Small intestine (tissue), 7 donors: ENCODE results near the gene RHBDL1. TPM values are rescaled to one million over a fixed set of nuclear protein-coding genes. Genes with fewer than 3 reads are reported as not detected.

Experiments
- DNase-seq, 2 donors: peaks; one replicate each; pipeline versions ENCODE4 v3.0.0 to v3.0.0-alpha.2; 2013
- FAIRE-seq: peaks from 2 replicates; lab custom pipeline; 2012; peaks lifted over from hg19 to GRCh38; lab: Jason Lieb, UNC
- H3K27ac ChIP-seq, 3 donors: one replicate each; pipeline ENCODE4 v1.5.1; 2013; ENCODE audit warnings: low read length in 2 of 3, mild to moderate bottlenecking in 2 of 3, control low read depth in 1 of 3, inconsistent platforms in 1 of 3, low read depth in 1 of 3, moderate library complexity in 1 of 3
- H3K27me3 ChIP-seq, 3 donors: one replicate each; pipeline ENCODE4 v1.6.1; 2013; ENCODE audit warnings: low read length in 3 of 3, inconsistent platforms in 1 of 3; ENCODE audit not compliant: control insufficient read depth in 3 of 3, insufficient read depth in 3 of 3
- H3K36me3 ChIP-seq, 3 donors: one replicate each; pipeline ENCODE4 v1.6.1; 2013; ENCODE audit warnings: low read length in 3 of 3, inconsistent platforms in 1 of 3, low read depth in 1 of 3, mild to moderate bottlenecking in 1 of 3, moderate library complexity in 1 of 3; ENCODE audit not compliant: control insufficient read depth in 3 of 3, insufficient read depth in 2 of 3
- H3K4me1 ChIP-seq, 3 donors: one replicate each; pipeline ENCODE4 v1.6.1; 2013; ENCODE audit warnings: low read length in 2 of 3, inconsistent platforms in 1 of 3, low read depth in 1 of 3, mild to moderate bottlenecking in 1 of 3, moderate library complexity in 1 of 3; ENCODE audit not compliant: control insufficient read depth in 3 of 3, insufficient read depth in 2 of 3
- H3K4me3 ChIP-seq, 3 donors: one replicate each; pipeline ENCODE4 v1.5.1; 2013; ENCODE audit warnings: low read length in 3 of 3, control low read depth in 1 of 3, inconsistent platforms in 1 of 3, low read depth in 1 of 3, mild to moderate bottlenecking in 1 of 3, moderate library complexity in 1 of 3
- H3K9me3 ChIP-seq, 2 donors: one replicate each; pipeline ENCODE4 v1.6.1; 2013; ENCODE audit warnings: low read depth in 1 of 2, low read length in 1 of 2; ENCODE audit not compliant: control insufficient read depth in 2 of 2, insufficient read depth in 1 of 2
- WGBS, 3 donors: extraction: QIAGEN DNeasy Blood & Tissue Kit; methylation state at CpG; one replicate each; pipeline ENCODE4 v1.1.7; 2013; 5-methylcytosine and 5-hydroxymethylcytosine counted together
- polyA plus RNA-seq, 4 donors: library from polyadenylated mRNA; stranded (reverse) in 3 of 4; unstranded in 1 of 4; fragments of 200-250 nt in 3 of 4; fragments of 120-200 nt in 1 of 4; gene quantifications; one replicate each; pipeline versions ENCODE4 v1.2.1 to v1.2.3, GENCODE V29; 2013
- donor health status: healthy with polysubstance abuse.
- donor health status: control.
- donor health status: control.
- donor health status: Bipolar disorder and iron deficiency.
- donor health status: healthy.

The RHBDL1 gene
- polyA plus RNA-seq, 4 donors: 2.7 to 6.2 (median 4.7) TPM

GRCh38 chr16:634996-635395 is 40.5 kb upstream of the RHBDL1 start:
- no peak for FAIRE-seq
- 84 to 91% (median 89%) methylated on average over 6 to 7 of the region's 7 CpGs for WGBS, 3 donors

GRCh38 chr16:635573-636205 is 39.8 kb upstream of the RHBDL1 start:
- peaks cover 0 to 22% (median 0%) of the 10 kb centered on the region in 3 donors for H3K36me3 ChIP-seq
- no peaks in the 10 kb centered on the region for H3K9me3 ChIP-seq
- peak overlapping the region; percentile 52 to 98 (median 96) for H3K27ac ChIP-seq
- no peak for FAIRE-seq
- H3K4me1 ChIP-seq: peaks cover 0 to 33% (median 3%) of the 10 kb centered on the region in 3 donors
- H3K27me3 ChIP-seq: no peaks in the 10 kb centered on the region
- 2 to 4% (median 2%) methylated on average over 39 to 55 of the region's 55 CpGs for WGBS, 3 donors
- peak in 1 of 2 donors; percentile 38 for DNase-seq
- H3K4me3 ChIP-seq: peak overlapping the region; percentile 51 to 74 (median 72)

More at GRCh38 chr16:634996-635395, 40.5 kb upstream of the RHBDL1 start:
- peaks cover 0 to 24% (median 0%) of the 10 kb centered on the region in 3 donors for H3K36me3 ChIP-seq
- peaks cover 0 to 35% (median 3%) of the 10 kb centered on the region in 3 donors for H3K4me1 ChIP-seq
- no peaks in the 10 kb centered on the region for H3K9me3 ChIP-seq
- H3K27me3 ChIP-seq: no peaks in the 10 kb centered on the region
- no peak for DNase-seq
- H3K27ac ChIP-seq: no peak overlapping the region
- peak overlapping the region in 1 of 3 donors; percentile 72 for H3K4me3 ChIP-seq

- Histone ChIP-seq H3K9me3 (no peaks in the 10 kb centered on the region), H3K27me3 (no peaks in the 10 kb centered on the region), H3K36me3 (peaks cover 0 to 22% (median 0%) of the 10 kb centered on the region in 3 donors), H3K27ac (peak within 1 kb of the TSS; percentile 96 to 98 (median 96)), H3K4me1 (peaks cover 0 to 30% (median 0%) of the 10 kb centered on the region in 3 donors), H3K4me3 (peak within 1 kb of the TSS; percentile 51 to 74 (median 72))
- 0% methylated on average over 76 to 91 of the region's 91 CpGs for WGBS, 3 donors
- FAIRE-seq (no peak), DNase-seq (peak; percentile 96)
These were observed 39.0 kb upstream of the RHBDL1 start, which contains the start of gene METTL26 for GRCh38 chr16:636206-637080. METTL26 (minus strand) TSS chr16:636305; CDS start chr16:636290, 15 bp downstream.

GRCh38 chr16:637081-638018 is 38.1 kb upstream of the RHBDL1 start:
- Histone ChIP-seq H3K27ac (peak overlapping the region in 2 of 3 donors; percentile 96 to 98), H3K4me3 (peak overlapping the region; percentile 29 to 74 (median 72)), H3K27me3 (no peaks in the 10 kb centered on the region), H3K4me1 (peaks cover 0 to 30% (median 0%) of the 10 kb centered on the region in 3 donors), H3K36me3 (peaks cover 0 to 21% (median 0%) of the 10 kb centered on the region in 3 donors), H3K9me3 (no peaks in the 10 kb centered on the region)
- FAIRE-seq: no peak
- 14 to 16% (median 15%) methylated on average over 32 to 53 of the region's 53 CpGs for WGBS, 3 donors
- peak; percentile 50 to 89 for DNase-seq

- DNase-seq (no peak), FAIRE-seq (no peak)
- Histone ChIP-seq H3K4me1 (peaks cover 0 to 37% (median 0%) of the 10 kb centered on the region in 3 donors), H3K27ac (no peak overlapping the region), H3K4me3 (no peak overlapping the region), H3K27me3 (no peaks in the 10 kb centered on the region), H3K9me3 (no peaks in the 10 kb centered on the region), H3K36me3 (peaks cover 0 to 20% (median 0%) of the 10 kb centered on the region in 3 donors)
- 83 to 88% (median 86%) methylated on average over 13 to 15 of the region's 15 CpGs for WGBS, 3 donors
These were observed 37.4 kb upstream of the RHBDL1 start for GRCh38 chr16:638034-638543.

GRCh38 chr16:638836-639235 is 36.6 kb upstream of the RHBDL1 start:
- Histone ChIP-seq H3K27me3 (no peaks in the 10 kb centered on the region), H3K4me3 (no peak overlapping the region), H3K27ac (no peak overlapping the region), H3K36me3 (peaks cover 0 to 23% (median 0%) of the 10 kb centered on the region in 3 donors), H3K4me1 (peaks cover 0 to 40% (median 0%) of the 10 kb centered on the region in 3 donors), H3K9me3 (no peaks in the 10 kb centered on the region)
- 83 to 85% (median 85%) methylated on average over 9 of the region's 9 CpGs for WGBS, 3 donors
- no peak for DNase-seq
- no peak for FAIRE-seq

- no peak for FAIRE-seq
- no peak for DNase-seq
- Histone ChIP-seq H3K36me3 (peaks cover 0 to 29% (median 0%) of the 10 kb centered on the region in 3 donors), H3K4me1 (peaks cover 0 to 44% (median 4%) of the 10 kb centered on the region in 3 donors), H3K27ac (peak overlapping the region in 1 of 3 donors; percentile 89), H3K27me3 (no peaks in the 10 kb centered on the region), H3K4me3 (peak overlapping the region in 2 of 3 donors; percentile 69 to 97), H3K9me3 (no peaks in the 10 kb centered on the region)
- WGBS, 3 donors: 80 to 93% (median 88%) methylated on average over 4 to 5 of the region's 5 CpGs
These were observed 34.9 kb upstream of the RHBDL1 start for GRCh38 chr16:640614-641013.
